Measurements from ENCODE around the gene CDK19.

- no peak for TF ChIP-seq CTCF (IDR thresholded peaks at IDR 0.05)
- no peak for TF ChIP-seq POLR2A (IDR thresholded peaks at IDR 0.05)
Observed at GRCh38 chr6:110671447-110671846, 143.8 kb downstream of the CDK19 start.

All from testis (tissue), 2 donors.